Ovary (tissue), 9 donors: Measurements from ENCODE around the gene FNDC11. TPM values are rescaled to one million over a fixed set of nuclear protein-coding genes. Genes with fewer than 3 reads are reported as not detected.

Source experiments
- DNase-seq, 5 donors: peaks; one replicate each; pipeline ENCODE4 v3.0.0-alpha.2; 2019 to 2020
- H3K27ac ChIP-seq, 2 donors: fragments of 200-600 bp; one replicate each; pipeline versions ENCODE4 v1.5.1 to v1.8.0; 2019 to 2022
- H3K27me3 ChIP-seq: fragments of 200-600 bp; one replicate; pipeline ENCODE4 v1.8.0; 2022
- H3K36me3 ChIP-seq: fragments of 200-600 bp; sonication (generic); one replicate; pipeline ENCODE4 v1.5.1; 2019
- H3K4me1 ChIP-seq: one replicate; pipeline ENCODE4 v1.8.1; 2013; ENCODE audit warnings: mild to moderate bottlenecking, moderate library complexity; ENCODE audit not compliant: insufficient read depth
- H3K4me3 ChIP-seq: fragments of 200-600 bp; sonication (generic); one replicate; pipeline ENCODE4 v1.5.1; 2017
- H3K9me3 ChIP-seq, 2 donors: fragments of 200-600 bp in 1 of 2; sonication (generic) in 1 of 2; one replicate each; pipeline versions ENCODE4 v1.5.1 to v1.8.1; 2013 to 2019; ENCODE audit warnings: mild to moderate bottlenecking in 1 of 2, moderate library complexity in 1 of 2
- CTCF ChIP-seq, 3 donors: fragments of 450-650 bp in 2 of 3; fragments of 200-600 bp in 1 of 3; IDR thresholded peaks; one replicate each; pipeline versions ENCODE4 v1.5.1 to v1.8.0; 2016 to 2022; ENCODE audit warnings: antibody characterized with exemption in 3 of 3, mild to moderate bottlenecking in 1 of 3
- EP300 ChIP-seq: sonication (generic); formaldehyde crosslinking; IDR thresholded peaks from one replicate; pipeline ENCODE4 v1.6.1; 2017; ENCODE audit warnings: antibody characterized with exemption
- POLR2A ChIP-seq: fragments of 450-650 bp; IDR thresholded peaks from one replicate; pipeline ENCODE4 v1.6.1; 2017; ENCODE audit warnings: antibody characterized with exemption, mild to moderate bottlenecking, moderate library complexity
- WGBS, 3 donors: extraction: QIAGEN DNeasy Blood & Tissue Kit in 1 of 3; methylation state at CpG; one replicate each; pipeline versions ENCODE4 v1.1.5 to v1.1.7; 2013 to 2017; 5-methylcytosine and 5-hydroxymethylcytosine counted together
- intact Hi-C, 4 donors: fragments of 100-400 bp; cut with DNase I; formaldehyde crosslinking; loops; one replicate each; pipeline versions ENCODE4 v1.11.0 to v1.15.1; 2022 to 2023
- polyA plus RNA-seq, 2 donors: library from polyadenylated mRNA; stranded (reverse); fragments of 200-250 nt in 1 of 2; fragments of 350-450 nt in 1 of 2; fragmentation: Illumina TruSeq in 1 of 2; extraction: RNeasy Lipid Tissue Mini Kit (QIAGEN cat#74804) in 1 of 2; gene quantifications; one replicate each; pipeline ENCODE4 v1.2.3, GENCODE V29; 2013 to 2014
- total RNA-seq, 7 donors: library from RNA; depleted of rRNA in 2 of 7; stranded (reverse); fragments of >200 nt in 2 of 7; fragmentation: NEBNext Ultra II Directional in 3 of 7; extraction: Animal tissue kit (Norgen Biotek cat#: 25700) in 3 of 7; gene quantifications; one replicate each; pipeline versions ENCODE4 v1.1.0 to v1.2.4, GENCODE V29; 2016 to 2023
- donor health status: DM: no; HTN: no; CAD: no; lungs with moderate emphysema.
- donor health status: DM: no; HTN: no; CAD: no.
- donor health status: Bipolar disorder and iron deficiency.
- donor health status: DM: yes; HTN: yes; CAD: no.
- donor health status: DM: no; HTN: no; CAD: no.
- donor health status: DM: yes; HTN: yes; CAD: no.

FNDC11 gene
- total and polyA plus RNA-seq, 9 donors, result 0.10 to 5.5 (median 0.35) TPM; not detected in 2

GRCh38 chr20:63537525-63538203 lies 16.3 kb upstream of the FNDC11 start:
- Histone ChIP-seq H3K4me1 (peaks cover 2% of the 10 kb centered on the region), H3K36me3 (no peaks in the 10 kb centered on the region), H3K27ac (no peak overlapping the region), H3K9me3 (no peaks in the 10 kb centered on the region), H3K4me3 (no peak overlapping the region), H3K27me3 (no peaks in the 10 kb centered on the region)
- TF ChIP-seq EP300 (no peak), CTCF (IDR thresholded peaks at IDR 0.05) (peak; percentile 74 to 96 (median 93)), POLR2A (no peak)
- WGBS, 3 donors, result 10 to 21% (median 16%) methylated on average over 29 to 34 of the region's 34 CpGs
- peak; percentile 62 to 87 (median 80) for DNase-seq
- intact Hi-C loops, result loop anchor here (2.0 to 10.0 kb wide), 6 partner anchors 107 to 440 kb away; partner anchors contain the start of genes ABHD16B (in 2 of the 4) and SAMD10 (in 1 of the 4)

GRCh38 chr20:63538204-63539091 lies 15.5 kb upstream of the FNDC11 start:
- Histone ChIP-seq H3K9me3 (no peaks in the 10 kb centered on the region), H3K27ac (no peak overlapping the region), H3K4me1 (peaks cover 2% of the 10 kb centered on the region), H3K36me3 (no peaks in the 10 kb centered on the region), H3K4me3 (no peak overlapping the region), H3K27me3 (no peaks in the 10 kb centered on the region)
- WGBS, 3 donors, result 39 to 55% (median 42%) methylated on average over 27 of the region's 27 CpGs
- no peak for DNase-seq
- TF ChIP-seq EP300, result no peak
- no peak for TF ChIP-seq CTCF (IDR thresholded peaks at IDR 0.05)
- no peak for TF ChIP-seq POLR2A
- intact Hi-C loops, result loop anchor here (2.0 to 10.0 kb wide), 6 partner anchors 106 to 439 kb away; partner anchors contain the start of genes ABHD16B (in 2 of the 4) and SAMD10 (in 1 of the 4)

DNA sequence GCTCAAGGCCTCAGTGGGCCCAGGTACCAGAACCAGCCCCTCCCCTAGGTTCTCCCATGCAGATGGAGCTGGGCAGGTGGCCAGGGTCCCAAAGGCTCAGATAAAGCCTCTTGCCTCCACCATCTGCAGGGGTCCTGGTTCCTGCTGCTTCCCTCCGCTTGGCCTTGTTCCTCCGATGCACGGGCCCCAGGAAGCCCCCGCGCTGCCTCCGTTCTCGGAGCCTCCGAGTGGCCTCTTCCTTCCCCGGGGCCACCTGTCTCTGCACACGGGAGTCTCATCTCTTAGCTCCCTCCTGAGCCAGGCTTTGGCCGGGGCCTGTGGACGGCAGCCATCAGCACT lies 14.9 kb upstream of the FNDC11 start:
- 69 to 77% (median 75%) methylated on average over 12 of the region's 12 CpGs for WGBS, 3 donors
- intact Hi-C loops, result loop anchor here (2.0 to 10.0 kb wide), 6 partner anchors 106 to 438 kb away; partner anchors contain the start of genes ABHD16B (in 2 of the 4) and SAMD10 (in 1 of the 4)
- Histone ChIP-seq H3K9me3 (no peaks in the 10 kb centered on the region), H3K4me3 (no peak overlapping the region), H3K4me1 (peaks cover 2% of the 10 kb centered on the region), H3K36me3 (no peaks in the 10 kb centered on the region), H3K27ac (no peak overlapping the region), H3K27me3 (no peaks in the 10 kb centered on the region)
- TF ChIP-seq EP300 (no peak), CTCF (IDR thresholded peaks at IDR 0.05) (no peak), POLR2A (no peak)
- DNase-seq, result no peak

- peaks cover 2% of the 10 kb centered on the region for H3K4me1 ChIP-seq
- H3K27me3 ChIP-seq, result no peaks in the 10 kb centered on the region
- no peaks in the 10 kb centered on the region for H3K36me3 ChIP-seq
- intact Hi-C loops, result loop anchor here (2.0 to 10.0 kb wide), 6 partner anchors 105 to 438 kb away; partner anchors contain the start of genes ABHD16B (in 2 of the 4) and SAMD10 (in 1 of the 4)
- no peak overlapping the region for H3K27ac ChIP-seq
- no peak overlapping the region for H3K4me3 ChIP-seq
- WGBS, 3 donors, result 87 to 93% (median 88%) methylated on average over 25 to 29 of the region's 29 CpGs
- TF ChIP-seq CTCF (IDR thresholded peaks at IDR 0.05), result no peak
- no peaks in the 10 kb centered on the region for H3K9me3 ChIP-seq
- no peak for DNase-seq
Measured at GRCh38 chr20:63539441-63540370, 14.3 kb upstream of the FNDC11 start.
